BJ (cell line): ENCODE data around the gene PPP6R1. TPM values are rescaled to one million over a fixed set of nuclear protein-coding genes. Genes with fewer than 3 reads are reported as not detected.

ENCODE experiments used
- CTCF ChIA-PET: fragments of 350-600 bp; formaldehyde crosslinking; extraction: SDS; loops from one replicate; lab custom pipeline; 2021; ENCODE audit warnings: antibody characterized with exemption, inconsistent platforms; lab: Yijun Ruan, JAX
- POLR2A ChIA-PET: fragments of 300-600 bp; sonication (Branson Sonifier 250); formaldehyde crosslinking; extraction: SDS; loops from one replicate; lab custom pipeline; 2021; ENCODE audit warnings: antibody characterized with exemption; lab: Charles Lee
- DNase-seq: peaks from one replicate; pipeline ENCODE4 v3.0.0-alpha.2; 2011; ENCODE audit warnings: low read depth
- H3K27me3 ChIP-seq: 2 replicates; pipeline ENCODE4 v1.6.0; 2011; ENCODE audit warnings: low read length; ENCODE audit not compliant: control insufficient read depth, insufficient read depth
- H3K36me3 ChIP-seq: 2 replicates; pipeline ENCODE4 v1.5.1; 2011; ENCODE audit warnings: low read length; ENCODE audit not compliant: control insufficient read depth, insufficient read depth
- H3K4me3 ChIP-seq: 2 replicates; pipeline ENCODE4 v1.5.1; 2011; ENCODE audit warnings: low read depth, mild to moderate bottlenecking, control low read depth, low read length
- polyA plus RNA-seq: library from polyadenylated mRNA; depleted of rRNA; stranded (reverse); fragments of >200 nt; gene quantifications from 2 replicates; pipeline ENCODE4 v1.2.3, GENCODE V29; 2011
- TF ChIP-seq, protein P1 (sequence below): IDR thresholded peaks from 2 replicates; pipeline ENCODE4 v1.5.1; 2011; ENCODE audit warnings: low read depth, mild to moderate bottlenecking, control low read depth, inconsistent platforms, low read length, moderate library complexity; ENCODE audit not compliant: insufficient read depth

The PPP6R1 gene
- polyA plus RNA-seq, 1 experiment, result 42.5 TPM

DNA sequence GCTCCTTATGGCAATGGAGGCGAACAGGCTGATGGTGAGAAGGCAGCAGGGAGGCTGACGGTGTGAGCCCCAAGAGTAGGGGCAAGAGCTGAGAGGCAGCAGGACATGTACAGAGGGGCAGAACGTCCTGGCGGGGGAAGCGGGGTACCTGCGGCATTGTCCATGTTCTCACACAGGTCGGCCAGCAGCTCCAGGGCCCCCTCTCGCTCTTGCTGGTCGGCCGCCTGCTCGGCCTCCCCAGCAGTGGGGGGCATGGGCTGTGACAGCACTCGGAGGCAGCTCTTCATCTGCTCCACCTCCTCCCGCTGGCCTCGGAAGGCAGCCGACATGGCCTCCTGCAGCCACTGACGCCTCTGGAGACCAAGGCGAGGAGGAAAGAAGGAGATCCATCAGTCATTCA, 18.7 kb upstream of the PPP6R1 start:
- H3K27me3 ChIP-seq, result no peaks in the 10 kb centered on the region
- no peak for DNase-seq
- POLR2A ChIA-PET, result no interaction called here
- H3K4me3 ChIP-seq, result no peak overlapping the region
- TF ChIP-seq, protein P1, sequence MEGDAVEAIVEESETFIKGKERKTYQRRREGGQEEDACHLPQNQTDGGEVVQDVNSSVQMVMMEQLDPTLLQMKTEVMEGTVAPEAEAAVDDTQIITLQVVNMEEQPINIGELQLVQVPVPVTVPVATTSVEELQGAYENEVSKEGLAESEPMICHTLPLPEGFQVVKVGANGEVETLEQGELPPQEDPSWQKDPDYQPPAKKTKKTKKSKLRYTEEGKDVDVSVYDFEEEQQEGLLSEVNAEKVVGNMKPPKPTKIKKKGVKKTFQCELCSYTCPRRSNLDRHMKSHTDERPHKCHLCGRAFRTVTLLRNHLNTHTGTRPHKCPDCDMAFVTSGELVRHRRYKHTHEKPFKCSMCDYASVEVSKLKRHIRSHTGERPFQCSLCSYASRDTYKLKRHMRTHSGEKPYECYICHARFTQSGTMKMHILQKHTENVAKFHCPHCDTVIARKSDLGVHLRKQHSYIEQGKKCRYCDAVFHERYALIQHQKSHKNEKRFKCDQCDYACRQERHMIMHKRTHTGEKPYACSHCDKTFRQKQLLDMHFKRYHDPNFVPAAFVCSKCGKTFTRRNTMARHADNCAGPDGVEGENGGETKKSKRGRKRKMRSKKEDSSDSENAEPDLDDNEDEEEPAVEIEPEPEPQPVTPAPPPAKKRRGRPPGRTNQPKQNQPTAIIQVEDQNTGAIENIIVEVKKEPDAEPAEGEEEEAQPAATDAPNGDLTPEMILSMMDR, result no peak
- peaks cover 20% of the 10 kb centered on the region for H3K36me3 ChIP-seq
- CTCF ChIA-PET, result interaction anchor here (1.0 kb wide), 1 partner anchor 9 kb away, joined by 3 read pairs; no protein-coding TSS in a partner anchor

DNA sequence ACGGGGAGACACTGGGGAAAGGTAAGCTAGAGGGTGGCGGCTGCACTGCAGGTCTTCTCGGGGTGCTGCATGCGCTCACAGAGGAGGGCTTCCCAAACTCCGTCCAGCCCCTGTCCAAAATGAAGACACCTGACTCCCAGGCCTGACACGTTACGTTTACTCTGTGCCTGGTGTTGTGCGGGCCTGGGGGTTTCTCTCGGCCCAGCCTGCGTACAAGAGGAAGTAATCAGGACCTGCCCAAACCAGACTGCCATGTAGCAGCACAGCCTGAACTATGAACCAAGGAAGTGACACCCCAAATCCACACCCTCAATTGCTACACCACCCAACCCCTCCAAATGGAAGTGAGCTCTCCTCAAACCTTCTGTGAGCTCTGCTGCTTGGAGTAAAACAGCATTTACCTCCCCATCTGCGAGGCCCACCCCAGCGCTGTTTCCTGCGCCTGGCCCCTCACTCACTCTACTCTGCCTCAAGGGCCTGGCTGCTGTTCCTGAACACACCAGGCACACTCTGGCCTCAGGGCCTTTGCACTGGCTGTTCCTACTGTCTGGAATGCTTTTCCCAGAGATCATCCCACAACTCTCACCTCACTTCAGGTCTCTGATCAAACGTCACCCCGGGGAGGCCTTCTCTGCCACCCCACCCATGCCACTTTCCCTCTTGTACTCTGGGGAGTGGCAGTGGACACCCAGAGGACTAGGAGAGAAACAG, 18.1 kb upstream of the PPP6R1 start:
- ChIA-PET POLR2A (no interaction called here), CTCF (no interaction called here)

DNA sequence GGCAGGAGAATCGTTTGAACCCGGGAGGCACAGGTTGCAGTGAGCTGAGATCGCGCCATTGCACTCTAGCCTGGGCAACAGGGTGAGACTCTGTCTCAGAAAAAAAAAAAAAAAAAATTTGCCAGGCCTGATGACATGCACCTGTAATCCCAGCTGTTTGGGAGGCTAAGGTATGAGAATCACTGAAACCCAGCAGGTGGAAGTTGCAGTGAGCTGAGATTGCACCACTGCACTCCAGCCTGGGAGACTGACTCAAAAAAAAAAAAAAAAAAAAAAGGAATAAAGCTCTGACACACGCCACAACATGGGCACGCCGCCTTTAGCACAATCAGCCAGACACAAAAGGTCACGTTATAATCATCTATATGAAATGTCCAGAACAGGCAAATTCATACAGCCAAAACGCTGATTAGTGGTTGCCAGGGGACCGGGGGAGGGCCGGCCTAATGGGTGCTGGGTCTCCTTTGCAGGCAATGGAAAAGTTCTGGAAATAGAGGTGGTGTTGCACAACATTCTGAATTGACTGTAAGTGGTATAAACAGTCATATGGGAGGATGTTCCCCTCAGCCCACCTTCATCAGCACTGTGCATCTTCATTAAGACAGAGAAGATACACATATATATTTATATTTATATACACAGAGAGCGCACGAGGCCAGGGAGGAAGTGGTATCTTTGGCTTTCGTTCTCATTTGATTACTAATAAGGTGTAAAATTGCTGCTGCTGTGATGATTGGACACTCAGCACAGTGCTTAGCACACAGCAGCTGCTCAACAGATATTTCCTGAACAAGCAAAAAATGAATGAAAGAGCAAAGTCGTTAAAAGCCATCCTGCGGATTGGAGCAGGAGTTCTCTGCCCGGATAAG, 17.3 kb upstream of the PPP6R1 start:
- DNase-seq, result no peak
- H3K36me3 ChIP-seq, result peaks cover 20% of the 10 kb centered on the region
- TF ChIP-seq, protein P1, result no peak
- H3K27me3 ChIP-seq, result no peaks in the 10 kb centered on the region
- POLR2A ChIA-PET, result interaction anchor here (0.6 kb wide), 1 partner anchor 49 kb away, joined by 4 read pairs; the partner anchor contains the start of gene TMEM150B
- CTCF ChIA-PET, result no interaction called here
- H3K4me3 ChIP-seq, result no peak overlapping the region

More for the DNA sequence above, 18.1 kb upstream of the PPP6R1 start:
- H3K36me3 ChIP-seq, result peaks cover 20% of the 10 kb centered on the region
- no peak for DNase-seq
- TF ChIP-seq, protein P1, result no peak
- no peak overlapping the region for H3K4me3 ChIP-seq
- no peaks in the 10 kb centered on the region for H3K27me3 ChIP-seq

DNA sequence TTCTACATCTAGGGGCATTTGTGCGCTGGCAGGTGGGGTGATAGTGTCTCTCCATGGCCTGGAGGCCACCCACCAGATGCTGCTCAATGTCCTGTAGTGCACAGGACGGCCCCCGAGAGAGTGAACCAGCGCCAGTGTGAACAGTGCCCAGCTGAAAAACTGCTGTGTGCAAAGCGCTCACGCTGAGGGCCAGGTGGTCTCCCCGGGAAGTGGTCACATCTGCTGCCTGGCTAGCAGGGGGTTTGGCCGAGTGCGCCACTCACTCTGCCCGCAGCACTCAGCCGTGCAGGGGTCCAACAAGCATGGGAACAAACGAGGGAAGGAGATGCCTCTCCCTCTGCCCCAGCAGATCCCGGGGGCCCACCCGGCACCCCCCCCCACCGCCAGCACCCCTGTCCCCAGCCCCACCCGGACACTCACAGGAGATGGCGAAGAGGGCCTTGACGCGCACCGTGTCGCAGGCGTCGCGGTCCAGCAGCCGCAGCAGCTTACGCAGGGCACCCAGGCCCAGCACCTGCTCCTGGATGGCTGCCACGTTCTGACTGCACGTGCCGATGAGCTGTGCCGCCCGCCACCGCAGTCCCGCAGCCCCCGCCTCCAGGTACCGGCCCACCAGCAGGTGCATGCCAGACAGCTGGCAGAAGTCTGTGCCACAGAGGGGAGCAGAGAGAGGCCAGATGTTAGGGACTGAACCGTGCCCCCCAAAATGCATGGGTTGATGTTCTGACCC, 15.3 kb upstream of the PPP6R1 start:
- H3K36me3 ChIP-seq, result peaks cover 20% of the 10 kb centered on the region
- TF ChIP-seq, protein P1, result no peak
- POLR2A ChIA-PET, result no interaction called here
- CTCF ChIA-PET, result interaction anchor here (0.9 kb wide), 1 partner anchor 18 kb away, joined by 4 read pairs; no protein-coding TSS in a partner anchor
- no peak for DNase-seq
- H3K4me3 ChIP-seq, result no peak overlapping the region
- H3K27me3 ChIP-seq, result no peaks in the 10 kb centered on the region
